Suprapubic skin (tissue), 4 donors: ENCODE measurements around the gene FOXN3.

Experiments
- POLR2A ChIP-seq, 2 donors: fragments of 450-650 bp; IDR thresholded peaks; one replicate each; pipeline ENCODE4 v1.6.1; 2017; ENCODE audit warnings: antibody characterized with exemption in 2 of 2, mild to moderate bottlenecking in 2 of 2, moderate library complexity in 2 of 2
- POLR2AphosphoS5 ChIP-seq, 3 donors: sonication (generic); formaldehyde crosslinking; IDR thresholded peaks; one replicate each; pipeline ENCODE4 v1.6.1; 2017; ENCODE audit warnings: antibody characterized with exemption in 3 of 3
- TF ChIP-seq, protein P1 (sequence below), 2 donors: fragments of 200-600 bp in 1 of 2; fragments of 450-650 bp in 1 of 2; sonication (generic) in 1 of 2; IDR thresholded peaks; one replicate each; pipeline ENCODE4 v1.5.1; 2016 to 2019; ENCODE audit warnings: antibody characterized with exemption in 2 of 2, mild to moderate bottlenecking in 1 of 2, moderate library complexity in 1 of 2

DNA sequence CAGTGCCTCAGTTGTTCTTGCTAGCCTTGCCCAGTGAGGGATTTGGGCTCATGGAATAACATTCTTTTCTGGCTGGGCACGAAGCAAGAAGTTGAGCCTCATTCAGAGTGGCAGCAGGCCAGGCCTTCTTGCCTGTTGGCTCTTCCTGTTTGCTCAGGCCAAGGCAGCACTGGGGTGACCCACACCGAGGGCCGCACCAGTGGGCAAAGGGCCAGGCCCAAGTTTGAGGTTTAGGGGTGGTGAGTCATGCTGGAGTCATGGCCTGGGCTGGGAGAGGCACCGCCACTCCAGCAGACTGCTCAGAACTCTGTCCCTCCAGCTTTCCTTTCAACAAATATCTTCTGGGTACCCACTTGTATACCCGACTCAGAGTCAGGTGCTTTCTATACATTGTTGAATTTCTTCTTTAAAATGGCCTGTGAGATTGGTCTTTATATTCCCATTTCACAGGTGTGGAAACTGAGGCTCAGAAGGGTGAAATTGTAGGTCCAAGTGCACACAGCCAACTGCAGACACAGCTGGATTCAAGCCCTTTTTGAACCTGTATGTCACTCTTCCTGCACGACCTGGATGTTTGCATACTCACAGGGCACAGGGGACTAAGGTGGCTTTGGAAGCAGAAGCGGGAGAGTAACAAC, 279.4 kb downstream of the FOXN3 start:
- TF ChIP-seq, protein P1, sequence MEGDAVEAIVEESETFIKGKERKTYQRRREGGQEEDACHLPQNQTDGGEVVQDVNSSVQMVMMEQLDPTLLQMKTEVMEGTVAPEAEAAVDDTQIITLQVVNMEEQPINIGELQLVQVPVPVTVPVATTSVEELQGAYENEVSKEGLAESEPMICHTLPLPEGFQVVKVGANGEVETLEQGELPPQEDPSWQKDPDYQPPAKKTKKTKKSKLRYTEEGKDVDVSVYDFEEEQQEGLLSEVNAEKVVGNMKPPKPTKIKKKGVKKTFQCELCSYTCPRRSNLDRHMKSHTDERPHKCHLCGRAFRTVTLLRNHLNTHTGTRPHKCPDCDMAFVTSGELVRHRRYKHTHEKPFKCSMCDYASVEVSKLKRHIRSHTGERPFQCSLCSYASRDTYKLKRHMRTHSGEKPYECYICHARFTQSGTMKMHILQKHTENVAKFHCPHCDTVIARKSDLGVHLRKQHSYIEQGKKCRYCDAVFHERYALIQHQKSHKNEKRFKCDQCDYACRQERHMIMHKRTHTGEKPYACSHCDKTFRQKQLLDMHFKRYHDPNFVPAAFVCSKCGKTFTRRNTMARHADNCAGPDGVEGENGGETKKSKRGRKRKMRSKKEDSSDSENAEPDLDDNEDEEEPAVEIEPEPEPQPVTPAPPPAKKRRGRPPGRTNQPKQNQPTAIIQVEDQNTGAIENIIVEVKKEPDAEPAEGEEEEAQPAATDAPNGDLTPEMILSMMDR (IDR thresholded peaks at IDR 0.05), result no peak
- TF ChIP-seq POLR2AphosphoS5 (IDR thresholded peaks at IDR 0.05), result no peak
- TF ChIP-seq POLR2A (IDR thresholded peaks at IDR 0.05), result no peak
